ENCODE data around the gene ALDH9A1.
"Not testable (repeated sequence)": the region's sequence is repeated elsewhere in the genome, so short reads cannot be mapped to it uniquely, and the experiment has no call there.

The ALDH9A1 gene

DNA sequence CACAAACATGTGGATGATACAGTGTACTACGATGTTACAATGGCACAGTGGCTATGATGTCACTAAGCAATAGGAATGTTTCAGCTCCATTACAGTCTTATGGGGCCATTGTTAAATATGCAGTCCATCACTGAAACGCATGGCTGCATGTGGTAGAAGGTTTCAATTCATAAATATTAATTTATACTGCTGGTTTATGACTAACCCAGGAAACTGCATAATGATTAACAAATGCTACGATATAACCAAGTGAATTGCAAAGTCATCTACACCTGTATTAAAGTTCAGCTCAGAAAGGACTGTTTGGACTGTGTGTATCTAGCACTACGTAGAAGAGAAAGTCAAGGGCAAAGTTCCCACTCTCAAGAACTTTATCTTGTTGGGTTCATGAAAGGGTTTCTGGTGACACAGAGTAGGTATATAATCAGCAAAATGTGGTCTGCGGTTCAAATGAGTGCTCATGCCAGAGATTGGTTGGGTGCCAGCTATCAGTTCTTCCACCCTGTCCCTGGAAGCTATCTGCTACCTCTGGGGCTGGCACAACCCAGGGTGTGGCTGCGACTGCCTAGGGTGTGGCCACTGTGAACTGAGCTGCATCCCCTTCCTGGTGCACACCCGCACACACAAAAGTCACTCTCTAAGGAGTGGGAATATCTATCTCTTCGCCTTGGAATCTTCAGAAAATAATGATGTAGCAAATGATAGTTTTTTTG, 52.6 kb downstream of the ALDH9A1 start:
- TF ChIP-seq NFRKB (IDR thresholded peaks at IDR 0.05) (no peak), TARDBP (IDR thresholded peaks at IDR 0.05) (no peak), L3MBTL2 (conservative IDR thresholded peaks at IDR 0.05) (no peak)
- no peak for DNase-seq (ENCODE audit: extremely low spot score)
- ChIA-PET POLR2A (interaction anchor here (1.0 kb wide), 1 partner anchor 52 kb away, joined by 4 read pairs; no protein-coding TSS in a partner anchor), CTCF (interaction anchor here (1.0 kb wide), 1 partner anchor 11 kb away, joined by 4 read pairs; no protein-coding TSS in a partner anchor)

DNA sequence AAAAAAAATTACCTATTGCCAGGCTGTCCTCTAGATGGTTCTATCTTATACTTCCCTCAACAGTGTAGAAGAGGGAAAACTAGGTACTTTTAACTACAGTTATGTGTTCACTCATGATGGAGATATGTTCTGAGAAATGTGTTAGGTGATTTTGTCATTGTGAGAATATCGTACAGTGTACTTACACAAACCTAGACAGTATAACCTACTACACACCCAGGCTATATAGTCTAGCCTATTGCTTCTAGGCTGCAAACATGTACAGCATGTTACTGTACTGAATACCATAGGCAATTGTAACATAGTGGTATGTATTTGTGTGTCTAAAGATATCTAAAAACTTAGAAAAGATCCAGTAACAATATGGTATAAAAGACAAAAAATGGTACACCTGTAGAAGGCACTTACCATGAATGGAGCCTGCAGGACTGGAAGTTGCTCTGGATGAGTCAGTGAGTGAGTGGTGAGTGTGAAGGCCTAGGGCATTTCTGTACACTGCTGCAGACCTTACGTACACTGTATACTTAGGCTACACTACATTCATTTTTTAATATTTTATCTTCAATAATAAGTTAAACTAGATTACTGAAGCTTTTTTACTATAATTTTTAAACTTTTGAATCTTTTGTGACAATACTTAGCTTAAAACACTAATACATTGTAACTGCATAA, 54.2 kb downstream of the ALDH9A1 start:
- no peak for DNase-seq (ENCODE audit: extremely low spot score)
- POLR2A ChIA-PET, result no interaction called here
- no peak for TF ChIP-seq BHLHE40 (IDR thresholded peaks at IDR 0.05; ENCODE audit: borderline replicate concordance)
- TF ChIP-seq, protein P1, sequence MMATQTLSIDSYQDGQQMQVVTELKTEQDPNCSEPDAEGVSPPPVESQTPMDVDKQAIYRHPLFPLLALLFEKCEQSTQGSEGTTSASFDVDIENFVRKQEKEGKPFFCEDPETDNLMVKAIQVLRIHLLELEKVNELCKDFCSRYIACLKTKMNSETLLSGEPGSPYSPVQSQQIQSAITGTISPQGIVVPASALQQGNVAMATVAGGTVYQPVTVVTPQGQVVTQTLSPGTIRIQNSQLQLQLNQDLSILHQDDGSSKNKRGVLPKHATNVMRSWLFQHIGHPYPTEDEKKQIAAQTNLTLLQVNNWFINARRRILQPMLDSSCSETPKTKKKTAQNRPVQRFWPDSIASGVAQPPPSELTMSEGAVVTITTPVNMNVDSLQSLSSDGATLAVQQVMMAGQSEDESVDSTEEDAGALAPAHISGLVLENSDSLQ (IDR thresholded peaks at IDR 0.05), result no peak
- TF ChIP-seq HDGF (IDR thresholded peaks at IDR 0.05; ENCODE audit: borderline replicate concordance), result no peak
- TF ChIP-seq LEF1 (IDR thresholded peaks at IDR 0.05; ENCODE audit: borderline replicate concordance), result no peak
- TF ChIP-seq CTBP1 (IDR thresholded peaks at IDR 0.05; ENCODE audit: borderline replicate concordance), result no peak
- no peak for TF ChIP-seq NFRKB (IDR thresholded peaks at IDR 0.05)
- TF ChIP-seq FOXA1 (IDR thresholded peaks at IDR 0.05), result no peak
- TF ChIP-seq ZNF384 (IDR thresholded peaks at IDR 0.05), result no peak
- TF ChIP-seq FOXK2 (IDR thresholded peaks at IDR 0.05), result no peak
- TF ChIP-seq SP1 (IDR thresholded peaks at IDR 0.05), result no peak
- TF ChIP-seq L3MBTL2 (conservative IDR thresholded peaks at IDR 0.05), result no peak
- no peak for TF ChIP-seq ARNT (IDR thresholded peaks at IDR 0.05)
- TF ChIP-seq SUZ12 (IDR thresholded peaks at IDR 0.05), result no peak
- TF ChIP-seq FOXM1 (IDR thresholded peaks at IDR 0.05; ENCODE audit: borderline replicate concordance), result no peak
- CTCF ChIA-PET, result no interaction called here

DNA sequence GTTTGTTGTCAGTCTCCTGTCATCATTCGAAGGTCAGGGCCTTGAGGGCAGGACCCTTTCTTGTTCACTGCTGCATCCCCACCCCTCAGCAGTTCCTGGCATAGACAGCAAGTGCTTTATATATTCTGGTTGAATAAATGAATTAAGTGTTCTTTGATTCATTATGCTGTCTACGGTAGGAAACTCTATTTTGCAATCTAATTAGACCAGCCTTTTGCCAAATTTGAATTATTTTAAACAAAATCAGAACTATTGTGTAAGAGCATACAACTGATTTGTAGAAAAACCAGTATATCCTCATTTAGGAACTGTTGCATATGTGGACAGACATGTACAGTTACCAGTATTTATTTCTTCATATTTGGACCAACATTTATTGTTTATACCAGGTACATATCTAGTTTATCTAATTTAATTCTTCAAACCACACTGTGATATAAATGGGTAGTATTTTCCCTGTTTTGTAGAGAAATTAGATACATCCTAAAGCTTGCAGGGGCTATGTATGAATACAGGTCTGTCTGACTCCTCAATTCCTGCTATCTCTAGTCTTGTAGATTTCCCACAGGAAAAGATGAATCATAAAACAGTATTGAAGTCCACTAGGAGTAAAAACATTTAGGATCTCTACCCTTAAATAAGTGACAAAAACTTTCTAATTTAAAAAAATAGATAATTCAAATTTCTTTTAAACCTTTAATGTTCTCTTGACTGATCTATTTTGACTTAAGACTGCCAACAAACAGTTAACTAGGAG, 57.0 kb downstream of the ALDH9A1 start:
- TF ChIP-seq SP1 (IDR thresholded peaks at IDR 0.05) (no peak), ZNF384 (IDR thresholded peaks at IDR 0.05) (no peak), ELF4 (IDR thresholded peaks at IDR 0.05) (no peak), FOXA1 (IDR thresholded peaks at IDR 0.05) (no peak), FOXM1 (IDR thresholded peaks at IDR 0.05; ENCODE audit: borderline replicate concordance) (no peak), NFRKB (IDR thresholded peaks at IDR 0.05) (no peak), HDGF (IDR thresholded peaks at IDR 0.05; ENCODE audit: borderline replicate concordance) (no peak), BHLHE40 (IDR thresholded peaks at IDR 0.05; ENCODE audit: borderline replicate concordance) (no peak), LEF1 (IDR thresholded peaks at IDR 0.05; ENCODE audit: borderline replicate concordance) (no peak), CTBP1 (IDR thresholded peaks at IDR 0.05; ENCODE audit: borderline replicate concordance) (no peak), L3MBTL2 (conservative IDR thresholded peaks at IDR 0.05) (no peak), ARNT (IDR thresholded peaks at IDR 0.05) (no peak), TARDBP (IDR thresholded peaks at IDR 0.05) (no peak), FOXK2 (IDR thresholded peaks at IDR 0.05) (no peak), SUZ12 (IDR thresholded peaks at IDR 0.05) (no peak)
- TF ChIP-seq, protein P1 (IDR thresholded peaks at IDR 0.05), result no peak
- ChIA-PET CTCF (no interaction called here), POLR2A (interaction anchor here (1.0 kb wide), 1 partner anchor 11 kb away, joined by 3 read pairs; the partner anchor contains the start of gene MGST3)
- DNase-seq (ENCODE audit: extremely low spot score), result no peak

DNA sequence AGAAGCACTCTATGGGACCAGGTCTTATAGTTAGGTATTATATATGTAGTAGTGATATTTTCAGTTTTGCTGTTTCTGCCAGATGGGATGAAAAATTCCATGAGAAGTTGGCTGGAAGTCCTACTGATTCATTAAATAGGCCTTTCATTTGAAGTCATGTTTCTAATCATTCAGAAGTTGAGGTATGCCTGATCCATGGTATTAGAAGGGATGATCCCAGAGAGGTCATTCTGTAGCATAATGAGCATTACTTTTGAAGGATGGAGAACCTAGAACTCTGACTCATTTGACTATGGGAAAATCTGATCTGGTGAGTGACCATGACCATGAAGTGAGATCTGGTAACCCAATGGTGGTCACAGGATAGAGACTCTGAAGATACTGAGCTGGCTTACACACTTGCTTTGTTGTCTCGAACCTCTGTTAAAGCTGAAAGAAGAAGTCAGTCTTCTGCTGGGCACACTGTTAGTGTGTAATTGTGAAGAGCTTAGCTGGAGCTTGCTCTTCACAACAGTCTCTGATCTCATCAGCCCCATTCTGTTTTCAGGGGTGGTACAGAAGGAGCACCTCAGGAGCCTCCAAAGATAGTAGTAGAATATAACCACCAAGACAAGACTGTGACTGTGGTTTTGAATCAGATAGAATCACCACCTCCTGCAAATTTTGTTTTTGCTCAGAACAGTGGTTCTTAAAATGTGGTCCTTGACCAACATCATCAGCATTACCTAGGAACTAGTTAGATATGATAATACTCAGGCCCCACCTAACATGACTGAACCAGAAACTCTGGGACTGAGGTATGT, 58.3 kb downstream of the ALDH9A1 start:
- ChIA-PET POLR2A (no interaction called here), CTCF (no interaction called here)
- no peak for DNase-seq (ENCODE audit: extremely low spot score)
- no peak for TF ChIP-seq ZNF384 (IDR thresholded peaks at IDR 0.05)

DNA sequence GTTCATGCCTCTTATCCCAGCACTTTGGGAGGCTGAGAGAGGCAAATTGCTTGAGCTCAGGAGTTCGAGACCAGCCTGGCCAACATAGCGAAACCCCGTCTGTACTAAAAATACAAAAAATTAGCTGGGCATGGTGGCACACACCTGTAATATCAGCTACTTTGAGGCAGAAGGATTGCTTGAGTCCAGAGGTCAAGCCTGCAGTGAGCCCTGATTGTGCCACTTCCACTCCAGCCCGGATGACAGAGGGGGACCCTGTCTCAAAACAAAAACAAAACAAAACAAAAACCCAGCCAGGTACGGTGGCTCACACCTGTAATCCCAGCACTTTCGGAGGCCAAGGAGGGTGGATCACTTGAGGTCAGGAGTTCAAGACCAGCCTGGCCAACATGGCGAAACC, 60.2 kb downstream of the ALDH9A1 start:
- POLR2A ChIA-PET, CTCF ChIA-PET: not testable (repeated sequence)

DNA sequence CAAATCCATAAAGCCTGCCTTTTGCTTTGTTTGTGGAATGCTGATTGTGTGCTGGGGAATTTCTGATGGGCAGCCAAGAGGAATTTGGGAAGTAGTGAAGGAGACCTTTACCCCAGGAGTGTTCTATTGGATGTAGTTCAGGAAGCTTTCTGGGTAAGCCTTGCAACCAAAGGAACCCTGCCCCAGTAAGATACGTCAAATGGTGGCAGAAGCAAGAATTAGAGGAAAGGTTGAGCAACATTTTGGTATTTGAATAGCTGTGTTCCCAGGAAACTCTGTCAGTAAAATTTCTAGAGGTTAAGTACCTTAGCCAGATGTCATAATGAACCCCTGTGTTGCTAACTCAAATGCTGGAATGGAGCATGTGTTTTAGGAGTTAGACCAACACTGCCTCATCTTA, 60.9 kb downstream of the ALDH9A1 start:
- no peak for DNase-seq (ENCODE audit: extremely low spot score)
- ChIA-PET POLR2A (no interaction called here), CTCF (no interaction called here)
- TF ChIP-seq CTBP1 (IDR thresholded peaks at IDR 0.05; ENCODE audit: borderline replicate concordance) (no peak), LEF1 (IDR thresholded peaks at IDR 0.05; ENCODE audit: borderline replicate concordance) (no peak), FOXM1 (IDR thresholded peaks at IDR 0.05; ENCODE audit: borderline replicate concordance) (no peak), SP1 (IDR thresholded peaks at IDR 0.05) (no peak), ARNT (IDR thresholded peaks at IDR 0.05) (no peak), BHLHE40 (IDR thresholded peaks at IDR 0.05; ENCODE audit: borderline replicate concordance) (no peak), ZNF384 (IDR thresholded peaks at IDR 0.05) (no peak), L3MBTL2 (conservative IDR thresholded peaks at IDR 0.05) (no peak), NFRKB (IDR thresholded peaks at IDR 0.05) (no peak), SUZ12 (IDR thresholded peaks at IDR 0.05) (no peak), HDGF (IDR thresholded peaks at IDR 0.05; ENCODE audit: borderline replicate concordance) (no peak), FOXA1 (IDR thresholded peaks at IDR 0.05) (no peak)
- TF ChIP-seq, protein P1 (IDR thresholded peaks at IDR 0.05), result no peak

More for the DNA sequence above, 60.2 kb downstream of the ALDH9A1 start:
- DNase-seq (ENCODE audit: extremely low spot score), result not testable (repeated sequence)

Data from HEK293T (cell line).